GM21447 (cell line): ENCODE results near the gene PREP.
"Not testable (repeated sequence)": the region's sequence is repeated elsewhere in the genome, so short reads cannot be mapped to it uniquely, and the experiment has no call there.

ENCODE experiments used
- ATAC-seq: cut with Tn5 transposase; IDR thresholded peaks from one replicate; pipeline ENCODE4 v1.9.1; 2021; ENCODE audit not compliant: unreplicated experiment

Gene PREP

GRCh38 chr6:105273589-105273988 is 129.3 kb downstream of the PREP start:
- ATAC-seq, result no peak

GRCh38 chr6:105272786-105273185 is 130.1 kb downstream of the PREP start:
- ATAC-seq, result no peak

- no peak for ATAC-seq
These were observed 132.4 kb downstream of the PREP start for GRCh38 chr6:105270511-105270910.

- no peak for ATAC-seq
These were observed 133.5 kb downstream of the PREP start for GRCh38 chr6:105269390-105269789.

GRCh38 chr6:105263685-105264610 is 138.9 kb downstream of the PREP start:
- ATAC-seq, result peak; percentile 53

- ATAC-seq, result no peak
These were observed 142.7 kb downstream of the PREP start for GRCh38 chr6:105259913-105260889.

GRCh38 chr6:105258816-105259215 is 144.1 kb downstream of the PREP start:
- ATAC-seq, result no peak

GRCh38 chr6:105257340-105257739 is 145.5 kb downstream of the PREP start:
- ATAC-seq, result no peak

- ATAC-seq, result no peak
These were observed 146.3 kb downstream of the PREP start for GRCh38 chr6:105256619-105257018.

- no peak for ATAC-seq
These were observed 149.1 kb downstream of the PREP start for GRCh38 chr6:105253787-105254186.

GRCh38 chr6:105251689-105252088 is 151.2 kb downstream of the PREP start:
- no peak for ATAC-seq

GRCh38 chr6:105250533-105250932 is 152.3 kb downstream of the PREP start:
- ATAC-seq, result no peak

GRCh38 chr6:105243487-105243886 is 159.4 kb downstream of the PREP start:
- no peak for ATAC-seq

GRCh38 chr6:105235155-105235554 is 167.7 kb downstream of the PREP start:
- ATAC-seq, result no peak

- not testable (repeated sequence) for ATAC-seq
These were observed 171.1 kb downstream of the PREP start for GRCh38 chr6:105231771-105232170.
